Neural cell (in vitro differentiated cells): ENCODE measurements around the gene CTNNBL1.

Source experiments
- CTCF ChIP-seq: fragments of 450-650 bp; IDR thresholded peaks from 2 replicates; pipeline ENCODE4 v1.5.1; 2014; ENCODE audit warnings: antibody characterized with exemption, mild to moderate bottlenecking, moderate library complexity; ENCODE audit not compliant: poor library complexity, severe bottlenecking
- RAD21 ChIP-seq: fragments of 450-650 bp; conservative IDR thresholded peaks from 2 replicates; pipeline ENCODE4 v1.6.1; 2014; ENCODE audit warnings: antibody characterized with exemption, mild to moderate bottlenecking, moderate library complexity
- REST ChIP-seq: IDR thresholded peaks from 2 replicates; pipeline ENCODE4 v1.6.1; 2012; ENCODE audit warnings: borderline replicate concordance
- SMC3 ChIP-seq: fragments of 450-650 bp; conservative IDR thresholded peaks from 2 replicates; pipeline ENCODE4 v1.6.1; 2014; ENCODE audit warnings: antibody characterized with exemption, mild to moderate bottlenecking, moderate library complexity; ENCODE audit not compliant: poor library complexity

- TF ChIP-seq REST (no peak), CTCF (no peak), SMC3 (no peak), RAD21 (no peak)
These were observed 6.4 kb upstream of the CTNNBL1 start for GRCh38 chr20:37687478-37687805.
